Thymus (tissue), 11 donors: ENCODE results near the gene SFMBT2. TPM values are rescaled to one million over a fixed set of nuclear protein-coding genes. Genes with fewer than 3 reads are reported as not detected.

Experiments
- DNase-seq, 9 donors: peaks; one replicate each; pipeline ENCODE4 v3.0.0-alpha.2; 2013; ENCODE audit warnings: low spot score in 9 of 9, low read depth in 6 of 9, missing footprints in 1 of 9
- H3K27ac ChIP-seq, 2 donors: one replicate each; pipeline ENCODE4 v1.5.1; 2013; ENCODE audit warnings: control low read depth in 1 of 2, low read depth in 1 of 2, low read length in 1 of 2, mild to moderate bottlenecking in 1 of 2, moderate library complexity in 1 of 2
- H3K27me3 ChIP-seq, 2 donors: one replicate each; pipeline ENCODE4 v1.5.1; 2013; ENCODE audit warnings: low read length in 1 of 2; ENCODE audit not compliant: control insufficient read depth in 2 of 2, insufficient read depth in 1 of 2
- H3K36me3 ChIP-seq, 2 donors: one replicate each; pipeline ENCODE4 v1.5.1; 2013; ENCODE audit warnings: low read length in 1 of 2, mild to moderate bottlenecking in 1 of 2, moderate library complexity in 1 of 2; ENCODE audit not compliant: control insufficient read depth in 2 of 2, insufficient read depth in 2 of 2
- H3K4me1 ChIP-seq, 2 donors: one replicate each; pipeline ENCODE4 v1.5.1; 2013; ENCODE audit warnings: low read length in 2 of 2; ENCODE audit not compliant: control insufficient read depth in 2 of 2, insufficient read depth in 2 of 2
- H3K4me3 ChIP-seq, 2 donors: one replicate each; pipeline ENCODE4 v1.5.1; 2013; ENCODE audit warnings: low read length in 2 of 2, control low read depth in 1 of 2, mild to moderate bottlenecking in 1 of 2
- H3K9me3 ChIP-seq, 2 donors: one replicate each; pipeline ENCODE4 v1.5.1; 2013; ENCODE audit warnings: low read length in 1 of 2, mild to moderate bottlenecking in 1 of 2; ENCODE audit not compliant: control insufficient read depth in 2 of 2, insufficient read depth in 1 of 2
- WGBS: extraction: QIAGEN DNeasy Blood & Tissue Kit; methylation state at CpG from one replicate; pipeline ENCODE4 v1.1.7; 2013; 5-methylcytosine and 5-hydroxymethylcytosine counted together
- polyA plus RNA-seq: library from polyadenylated mRNA; stranded (reverse); fragments of 200-250 nt; gene quantifications from one replicate; pipeline ENCODE4 v1.2.3, GENCODE V29; 2013
- total RNA-seq: library from RNA; stranded (reverse); fragments of 120-200 nt; gene quantifications from one replicate; pipeline ENCODE4 v1.2.4, GENCODE V29; 2013
- donor health status: healthy.

SFMBT2 gene
- total and polyA plus RNA-seq, 2 donors, result 8.8 to 9.7 TPM

- no peaks in the 10 kb centered on the region for H3K9me3 ChIP-seq
- H3K4me1 ChIP-seq, result peaks cover 0 to 10% of the 10 kb centered on the region in 2 donors
- H3K27me3 ChIP-seq, result no peaks in the 10 kb centered on the region
- H3K4me3 ChIP-seq, result no peak overlapping the region
- no peak for DNase-seq
- H3K36me3 ChIP-seq, result no peaks in the 10 kb centered on the region
- WGBS, result 96% methylated on average over 12 of the region's 12 CpGs
- H3K27ac ChIP-seq, result no peak overlapping the region
Measured at GRCh38 chr10:7441403-7442147, 30.7 kb upstream of the SFMBT2 start.

DNA sequence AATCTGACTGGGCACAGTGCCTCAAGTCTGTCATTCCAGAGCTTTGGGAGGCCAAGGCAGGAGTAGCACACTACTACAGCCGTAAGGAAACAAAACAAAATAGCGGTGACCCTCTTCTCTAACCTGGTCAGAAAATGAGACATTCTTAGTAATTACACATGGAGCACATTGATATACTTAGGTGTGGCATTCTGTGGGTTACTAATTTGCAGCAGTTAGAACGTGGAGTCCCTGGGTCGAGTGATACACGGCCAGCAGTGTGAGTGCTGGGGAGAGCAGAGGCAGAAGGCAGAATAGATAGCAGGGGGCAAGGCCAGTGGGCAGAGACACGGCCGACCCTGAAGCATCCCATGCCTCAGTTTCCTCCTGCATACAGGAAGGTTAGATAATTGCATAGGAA is 28.9 kb upstream of the SFMBT2 start:
- no peaks in the 10 kb centered on the region for H3K27me3 ChIP-seq
- no peaks in the 10 kb centered on the region for H3K9me3 ChIP-seq
- 98% methylated on average over 7 of the region's 7 CpGs for WGBS
- no peaks in the 10 kb centered on the region for H3K36me3 ChIP-seq
- no peak overlapping the region for H3K27ac ChIP-seq
- H3K4me1 ChIP-seq, result peaks cover 0 to 8% of the 10 kb centered on the region in 2 donors
- DNase-seq, result no peak
- no peak overlapping the region for H3K4me3 ChIP-seq

GRCh38 chr10:7438196-7438986 is 27.6 kb upstream of the SFMBT2 start:
- Histone ChIP-seq H3K27ac (no peak overlapping the region), H3K4me1 (peaks cover 0 to 4% of the 10 kb centered on the region in 2 donors), H3K4me3 (no peak overlapping the region), H3K27me3 (no peaks in the 10 kb centered on the region), H3K9me3 (no peaks in the 10 kb centered on the region), H3K36me3 (no peaks in the 10 kb centered on the region)
- DNase-seq, result no peak
- 57% methylated on average over 19 of the region's 19 CpGs for WGBS

- Histone ChIP-seq H3K9me3 (no peaks in the 10 kb centered on the region), H3K27me3 (no peaks in the 10 kb centered on the region), H3K36me3 (no peaks in the 10 kb centered on the region), H3K27ac (no peak overlapping the region), H3K4me3 (no peak overlapping the region), H3K4me1 (peaks cover 0 to 4% of the 10 kb centered on the region in 2 donors)
- DNase-seq, result no peak
- 95% methylated on average over 3 of the region's 3 CpGs for WGBS
Measured at GRCh38 chr10:7436490-7437100, 25.8 kb upstream of the SFMBT2 start.

DNA sequence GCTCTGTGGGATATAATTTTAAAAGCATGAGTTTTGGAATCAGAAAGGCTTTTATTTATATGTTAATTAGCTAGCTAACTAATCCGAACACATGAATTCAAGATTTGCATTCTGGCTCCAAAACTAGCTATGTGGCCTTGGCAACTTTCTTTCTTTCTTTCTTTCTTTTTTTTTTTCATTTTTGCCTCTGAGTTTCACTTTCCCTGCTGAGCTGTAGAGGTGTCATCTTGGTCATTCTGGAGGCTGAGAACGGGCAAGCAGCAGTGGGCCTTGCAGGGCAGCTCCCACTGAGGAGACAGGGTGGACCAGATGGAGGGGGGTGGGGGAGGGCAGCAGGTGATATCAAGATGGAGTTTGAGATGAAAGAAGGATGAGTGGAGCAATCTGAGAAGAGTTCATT is 24.8 kb upstream of the SFMBT2 start:
- no peak overlapping the region for H3K27ac ChIP-seq
- no peak for DNase-seq
- H3K9me3 ChIP-seq, result no peaks in the 10 kb centered on the region
- 92% methylated on average over 2 of the region's 2 CpGs for WGBS
- no peak overlapping the region for H3K4me3 ChIP-seq
- peaks cover 0 to 4% of the 10 kb centered on the region in 2 donors for H3K4me1 ChIP-seq
- H3K27me3 ChIP-seq, result no peaks in the 10 kb centered on the region
- H3K36me3 ChIP-seq, result no peaks in the 10 kb centered on the region

DNA sequence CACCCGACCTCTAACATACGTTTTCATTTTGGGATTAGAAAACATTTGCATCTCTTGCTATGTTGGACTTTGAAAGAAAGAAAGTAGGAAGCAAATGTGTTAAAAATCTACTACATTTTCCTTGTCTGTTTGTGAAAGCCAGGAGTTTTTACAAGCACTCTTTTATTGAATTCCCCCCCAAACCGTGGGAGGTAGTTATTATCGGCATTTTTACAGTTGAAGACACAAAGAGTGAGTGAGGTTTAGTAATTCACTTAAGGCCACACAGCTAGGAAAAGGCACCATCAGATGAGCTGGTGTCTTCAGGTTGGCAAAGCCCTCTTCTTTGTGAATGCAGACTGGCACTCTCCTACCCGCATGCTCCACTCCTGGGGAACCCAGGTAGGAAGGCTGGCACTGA is 23.5 kb upstream of the SFMBT2 start:
- no peaks in the 10 kb centered on the region for H3K9me3 ChIP-seq
- H3K4me1 ChIP-seq, result peaks cover 0 to 4% of the 10 kb centered on the region in 2 donors
- H3K4me3 ChIP-seq, result no peak overlapping the region
- 95% methylated on average over 5 of the region's 5 CpGs for WGBS
- H3K27me3 ChIP-seq, result no peaks in the 10 kb centered on the region
- H3K27ac ChIP-seq, result no peak overlapping the region
- no peaks in the 10 kb centered on the region for H3K36me3 ChIP-seq
- DNase-seq, result no peak

DNA sequence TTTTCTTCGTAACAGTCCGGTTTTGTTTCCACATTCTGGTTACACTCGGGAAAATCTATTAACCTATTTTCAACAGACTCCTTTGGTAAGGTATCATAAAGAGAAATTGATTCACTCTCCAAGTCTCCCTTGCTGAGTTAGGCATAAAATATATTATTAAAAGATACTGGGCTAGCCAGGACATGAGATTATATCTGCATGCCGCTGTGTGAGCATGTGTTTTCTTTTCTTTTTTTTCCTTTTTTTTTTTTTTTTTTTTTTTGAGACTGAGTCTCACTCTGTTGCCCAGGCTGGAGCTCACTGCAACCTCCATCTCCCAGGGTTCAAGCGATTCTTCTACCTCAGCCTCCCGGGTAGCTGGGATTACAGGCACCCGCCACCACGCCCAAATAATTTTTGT is 23.0 kb upstream of the SFMBT2 start:
- no peak overlapping the region for H3K4me3 ChIP-seq
- no peaks in the 10 kb centered on the region for H3K27me3 ChIP-seq
- H3K4me1 ChIP-seq, result peaks cover 0 to 4% of the 10 kb centered on the region in 2 donors
- 96% methylated on average over 8 of the region's 8 CpGs for WGBS
- no peak overlapping the region for H3K27ac ChIP-seq
- no peak for DNase-seq
- H3K9me3 ChIP-seq, result no peaks in the 10 kb centered on the region
- no peaks in the 10 kb centered on the region for H3K36me3 ChIP-seq

DNA sequence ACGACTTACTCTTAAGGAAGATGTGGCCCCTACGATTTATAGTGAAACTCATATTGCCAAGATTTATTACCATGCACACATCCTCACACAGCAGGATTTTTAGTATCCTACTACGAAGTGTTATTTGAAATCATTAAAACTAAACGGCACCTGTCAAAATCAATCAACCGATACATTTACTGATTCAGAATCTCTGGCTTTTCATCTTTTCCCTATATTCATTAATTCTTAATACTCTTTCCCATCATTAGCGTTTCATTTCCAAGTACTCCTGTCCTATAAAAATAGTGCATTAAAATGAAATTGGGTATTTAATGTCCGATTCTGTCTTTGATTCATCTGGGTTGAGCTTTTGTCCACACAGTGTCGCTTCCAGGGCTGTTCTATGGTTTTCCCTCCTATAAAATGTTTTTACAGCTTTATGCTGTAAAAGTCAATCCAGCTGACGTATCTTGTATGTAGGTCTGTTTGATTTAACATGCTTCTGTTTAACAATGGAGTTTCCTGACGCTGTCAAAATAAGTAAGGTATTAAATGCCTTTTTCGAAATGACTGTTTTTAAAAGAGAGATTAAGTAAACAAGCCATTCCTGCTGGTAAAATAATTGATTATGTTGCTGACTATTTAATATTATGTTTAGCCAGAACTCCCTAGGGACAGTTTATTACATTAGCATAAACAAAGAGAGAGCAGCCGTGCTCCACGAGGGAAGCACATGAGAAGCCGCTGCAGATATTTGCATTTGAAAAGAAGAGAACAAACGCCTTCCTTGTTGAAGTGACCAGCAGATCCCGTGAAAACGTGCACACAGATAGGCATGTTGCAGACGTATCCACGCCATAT is 22.3 kb upstream of the SFMBT2 start:
- no peaks in the 10 kb centered on the region for H3K9me3 ChIP-seq
- H3K27me3 ChIP-seq, result no peaks in the 10 kb centered on the region
- DNase-seq, result no peak
- H3K27ac ChIP-seq, result no peak overlapping the region
- H3K4me1 ChIP-seq, result peaks cover 0 to 4% of the 10 kb centered on the region in 2 donors
- WGBS, result 81% methylated on average over 19 of the region's 19 CpGs
- H3K4me3 ChIP-seq, result no peak overlapping the region
- no peaks in the 10 kb centered on the region for H3K36me3 ChIP-seq
